ENCODE results near the gene ARHGAP10.

ARHGAP10 gene

GRCh38 chr4:148112231-148112982 lies 380.5 kb downstream of the ARHGAP10 start:
- DNase-seq: no peak

GRCh38 chr4:148114436-148114835 lies 382.5 kb downstream of the ARHGAP10 start:
- no peak for DNase-seq

GRCh38 chr4:148116264-148116663 lies 384.4 kb downstream of the ARHGAP10 start:
- DNase-seq: no peak

GRCh38 chr4:148116969-148117368 lies 385.1 kb downstream of the ARHGAP10 start:
- no peak for DNase-seq

GRCh38 chr4:148118179-148118578 lies 386.3 kb downstream of the ARHGAP10 start:
- no peak for DNase-seq

GRCh38 chr4:148118633-148119032 lies 386.7 kb downstream of the ARHGAP10 start:
- DNase-seq: no peak

GRCh38 chr4:148120216-148120615 lies 388.3 kb downstream of the ARHGAP10 start:
- DNase-seq: no peak

Data from NCI-H1694 treated with DMSO at 0.1 percent for 48 hours (cell line).